K562 (cell line): Measurements from ENCODE around the gene CARMIL1. TPM values are rescaled to one million over a fixed set of nuclear protein-coding genes. Genes with fewer than 3 reads are reported as not detected.
A peak's percentile ranks its signal among the peaks of the same experiment; 100 is the strongest.

Experiments
- ATAC-seq: fragments of 200-7000 bp; cut with Tn5 transposase; 3 replicates; pipeline ENCODE4 v1.9.1; 2020; ENCODE audit warnings: moderate library complexity
- BruUV-seq: library from RNA; stranded (reverse); fragments of 400-500 nt; replicated peaks from 2 replicates; lab custom pipeline; 2021; lab: Mats Ljungman, UMichigan
- CTCF ChIA-PET: fragments of 300-600 bp; formaldehyde crosslinking; extraction: SDS; loops from one replicate; lab custom pipeline; 2021; ENCODE audit warnings: low intra/inter-chr PET ratio; lab: Yijun Ruan, JAX
- POLR2A ChIA-PET: fragments of 300-600, 350-650 bp; sonication (Branson Sonifier 250); formaldehyde crosslinking; extraction: SDS; loops from one replicate; lab custom pipeline; 2021; ENCODE audit warnings: antibody characterized with exemption, inconsistent platforms; lab: Yijun Ruan, JAX
- DNase-seq, 4 experiments: peaks; one replicate each; pipeline versions ENCODE4 v3.0.0 to v3.0.0-alpha.2; 2011 to 2018; ENCODE audit warnings: low spot score in 3 of 4, mixed read lengths in 3 of 4; ENCODE audit errors: extremely low read depth in 1 of 4
- FAIRE-seq: peaks from 2 replicates; lab custom pipeline; 2011; peaks lifted over from hg19 to GRCh38; lab: Jason Lieb, UNC
- H2AFZ ChIP-seq: 2 replicates; pipeline ENCODE4 v1.6.0; 2011; ENCODE audit warnings: low read depth, low read length, control low read depth, inconsistent platforms
- H3K27ac ChIP-seq: fragments of 200-600 bp; 3 replicates; pipeline ENCODE4 v1.8.0; 2011; ENCODE audit warnings: low read depth, mild to moderate bottlenecking, control low read depth, inconsistent platforms, low read length, moderate library complexity, mixed read lengths; ENCODE audit errors: extremely low read depth
- H3K27me3 ChIP-seq, 2 experiments: fragments of 300-600 bp in 1 of 2; 2 replicates in 1 of 2; 3 replicates in 1 of 2; pipeline versions ENCODE4 v1.6.0 to v1.8.0; 2011; ENCODE audit warnings: inconsistent platforms in 2 of 2, low read length in 2 of 2, mild to moderate bottlenecking in 1 of 2, mixed read lengths in 1 of 2, moderate library complexity in 1 of 2; ENCODE audit not compliant: control insufficient read depth in 2 of 2, insufficient read depth in 2 of 2
- H3K36me3 ChIP-seq: fragments of 300-600 bp; 3 replicates; pipeline ENCODE4 v1.8.0; 2011; ENCODE audit warnings: mild to moderate bottlenecking, low read length, inconsistent platforms; ENCODE audit not compliant: control insufficient read depth, insufficient read depth
- H3K4me1 ChIP-seq, 2 experiments: fragments of 200-600 bp in 1 of 2; replicated peaks in 1 of 2; 2 replicates in 1 of 2; 3 replicates in 1 of 2; pipeline versions ENCODE4 v1.5.1 to v1.8.0; 2011; ENCODE audit warnings: inconsistent platforms in 2 of 2, low read length in 2 of 2, mild to moderate bottlenecking in 1 of 2, mixed read lengths in 1 of 2, moderate library complexity in 1 of 2; ENCODE audit not compliant: control insufficient read depth in 2 of 2, insufficient read depth in 2 of 2
- H3K4me2 ChIP-seq: 2 replicates; pipeline ENCODE4 v1.6.1; 2011; ENCODE audit warnings: low read length, control low read depth, inconsistent platforms, mixed read lengths; ENCODE audit not compliant: insufficient read depth
- H3K4me3 ChIP-seq: fragments of 200-600 bp; sonication (generic), shearing (Covaris generic); 2 replicates; pipeline ENCODE4 v1.5.1; 2016; ENCODE audit warnings: control low read depth, inconsistent platforms
- H3K79me2 ChIP-seq: fragments of 200-600 bp; 3 replicates; pipeline ENCODE4 v1.8.0; 2011; ENCODE audit warnings: low read length, inconsistent platforms; ENCODE audit not compliant: control insufficient read depth, insufficient read depth
- H3K9ac ChIP-seq, 2 experiments: 2 replicates each; pipeline versions ENCODE4 v1.6.0 to v1.6.1; 2011; ENCODE audit warnings: low read depth in 2 of 2, low read length in 2 of 2, control low read depth in 1 of 2, inconsistent platforms in 1 of 2, mild to moderate bottlenecking in 1 of 2, mixed read lengths in 1 of 2; ENCODE audit not compliant: insufficient read depth in 1 of 2
- H3K9me1 ChIP-seq: one replicate; pipeline ENCODE4 v1.6.0; 2011; ENCODE audit warnings: inconsistent platforms, mild to moderate bottlenecking, low read length, moderate library complexity; ENCODE audit not compliant: control insufficient read depth, insufficient read depth
- H3K9me3 ChIP-seq: replicated peaks from 2 replicates; pipeline ENCODE4 v1.5.1; 2011; ENCODE audit warnings: low read depth, low read length, inconsistent platforms; ENCODE audit not compliant: control insufficient read depth, insufficient read depth
- H4K20me1 ChIP-seq: replicated peaks from 2 replicates; pipeline ENCODE4 v1.6.1; 2011; ENCODE audit warnings: low read length, inconsistent platforms, mixed read lengths; ENCODE audit not compliant: control insufficient read depth, insufficient read depth
- ARID1B ChIP-seq: fragments of 450-650 bp; IDR thresholded peaks from 2 replicates; pipeline ENCODE4 v1.6.1; 2016; ENCODE audit warnings: antibody characterized with exemption, mild to moderate bottlenecking, inconsistent platforms
- ARNT ChIP-seq, 2 experiments: fragments of 450-650 bp; IDR thresholded peaks; 2 replicates each; pipeline ENCODE4 v1.6.1; 2016; ENCODE audit warnings: mild to moderate bottlenecking in 1 of 2
- C11orf30 ChIP-seq: fragments of 450-650 bp; IDR thresholded peaks from 2 replicates; pipeline ENCODE4 v1.6.1; 2016; ENCODE audit warnings: low read depth, mild to moderate bottlenecking
- CHCHD3 ChIP-seq: fragments of 250-450 bp; sonication (Bioruptor Pico); IDR thresholded peaks from 2 replicates; pipeline ENCODE4 v2.1.2; 2022; ENCODE audit warnings: mild to moderate bottlenecking
- EP300 ChIP-seq: IDR thresholded peaks from 2 replicates; pipeline ENCODE4 v1.6.1; 2012; ENCODE audit warnings: low read length, improper control_type of control experiment
- ESRRA ChIP-seq: fragments of 450-650 bp; IDR thresholded peaks from 2 replicates; pipeline ENCODE4 v1.6.1; 2014; ENCODE audit warnings: low read depth, mild to moderate bottlenecking, moderate library complexity, borderline replicate concordance
- HSF4 ChIP-seq: fragments of 250-450 bp; sonication (Bioruptor Pico); IDR thresholded peaks from 2 replicates; pipeline ENCODE4 v2.1.2; 2022; ENCODE audit warnings: mild to moderate bottlenecking, moderate library complexity, borderline replicate concordance
- ILK ChIP-seq: fragments of 450-650 bp; IDR thresholded peaks from 2 replicates; pipeline ENCODE4 v1.6.1; 2016; ENCODE audit warnings: missing genetic modification characterization, low read depth, mild to moderate bottlenecking, missing compliant biosample characterization, moderate library complexity, borderline replicate concordance
- MAFF ChIP-seq: IDR thresholded peaks from 2 replicates; pipeline ENCODE4 v1.6.1; 2012; ENCODE audit warnings: low read length, improper control_type of control experiment
- MAFK ChIP-seq: IDR thresholded peaks from 2 replicates; pipeline ENCODE4 v1.6.1; 2011; ENCODE audit warnings: low read length, improper control_type of control experiment
- POLR2A ChIP-seq: fragments of 450-650 bp; conservative IDR thresholded peaks from 2 replicates; pipeline ENCODE4 v1.6.1; 2016
- RFX5 ChIP-seq: IDR thresholded peaks from 2 replicates; pipeline ENCODE4 v1.6.1; 2011; ENCODE audit warnings: low read depth, mild to moderate bottlenecking, improper control_type of control experiment, low read length
- SNRNP70 ChIP-seq: fragments of 200-400 bp; formaldehyde crosslinking; optimal IDR thresholded peaks from 2 replicates; pipeline ENCODE3; 2017; ENCODE audit warnings: low read depth, low read length
- SRSF9 ChIP-seq: fragments of 200-400 bp; formaldehyde crosslinking; IDR thresholded peaks from 2 replicates; pipeline ENCODE4 v1.6.1; 2017; ENCODE audit warnings: low read depth, low read length, borderline replicate concordance
- TEAD2 ChIP-seq: fragments of 450-650 bp; IDR thresholded peaks from 2 replicates; pipeline ENCODE4 v1.6.1; 2016; ENCODE audit warnings: missing genetic modification characterization, control low read depth, missing compliant biosample characterization
- TOE1 ChIP-seq, 2 experiments: fragments of 450-650 bp in 1 of 2; sonication (generic) in 1 of 2; formaldehyde crosslinking in 1 of 2; IDR thresholded peaks; 2 replicates each; pipeline versions ENCODE4 v1.7.1 to v1.8.0; 2016 to 2022; ENCODE audit warnings: borderline replicate concordance in 2 of 2, mild to moderate bottlenecking in 2 of 2, antibody characterized with exemption in 1 of 2, inconsistent platforms in 1 of 2, low read depth in 1 of 2, missing genetic modification reagents in 1 of 2, moderate library complexity in 1 of 2
- ZMIZ1 ChIP-seq, 2 experiments: fragments of 150-350 bp in 1 of 2; IDR thresholded peaks; 2 replicates each; pipeline ENCODE4 v1.6.1; 2012 to 2016; ENCODE audit warnings: low read depth in 2 of 2, low read length in 2 of 2, mild to moderate bottlenecking in 1 of 2, moderate library complexity in 1 of 2
- ZNF224 ChIP-seq: sonication (generic); formaldehyde crosslinking; IDR thresholded peaks from 2 replicates; pipeline ENCODE4 v1.8.0; 2022; ENCODE audit warnings: mild to moderate bottlenecking, missing genetic modification reagents
- ZNF347 ChIP-seq: fragments of 450-650 bp; formaldehyde crosslinking; IDR thresholded peaks from 2 replicates; pipeline ENCODE4 v1.4.0; 2020; ENCODE audit warnings: low read depth, mild to moderate bottlenecking, moderate library complexity
- ZZZ3 ChIP-seq: fragments of 450-650 bp; IDR thresholded peaks from 2 replicates; pipeline ENCODE4 v1.6.1; 2016; ENCODE audit warnings: antibody characterized with exemption, mild to moderate bottlenecking, moderate library complexity
- WGBS: fragments of 100-300 bp; shearing (Covaris generic); methylation state at CpG from one replicate; pipeline ENCODE4 v1.1.6; 2016; ENCODE audit warnings: low coverage, mixed read lengths; ENCODE audit not compliant: insufficient coverage; ENCODE audit errors: missing lambda C conversion rate; 5-methylcytosine and 5-hydroxymethylcytosine counted together
- in situ Hi-C: fragments of 300-500 bp; cut with MboI; formaldehyde crosslinking; loops from 4 replicates; pipeline ENCODE4 v1.15.0; 2018; ENCODE audit warnings: inconsistent platforms, mixed read lengths
- intact Hi-C: fragments of 100-400 bp; cut with micrococcal nuclease; formaldehyde crosslinking; loops from 2 replicates; pipeline ENCODE4 v1.14.2; 2022
- polyA plus RNA-seq, 8 experiments: library from polyadenylated mRNA; depleted of rRNA in 4 of 8; stranded (reverse) in 5 of 8; unstranded in 3 of 8; fragments of >200 nt; fragmentation: Nextera tagmentation in 2 of 8; fragmentation: Illumina TruSeq in 1 of 8; extraction: Ambion mirVana in 2 of 8; extraction: Trizol in 1 of 8; gene quantifications; 2 replicates each; pipeline versions ENCODE4 v1.2.1 to v1.2.3, GENCODE V29; 2011 to 2014; ENCODE audit warnings: inconsistent platforms in 1 of 8, missing spikeins in 1 of 8
- total RNA-seq, 7 experiments: library from RNA; depleted of rRNA in 6 of 7; stranded (reverse); fragments of >200 nt in 6 of 7; fragmentation: Illumina TruSeq in 2 of 7; extraction: Trizol in 2 of 7; gene quantifications; 2 replicates each; pipeline versions ENCODE4 v1.2.1 to v1.2.3, GENCODE V29; 2011 to 2021; ENCODE audit warnings: low replicate concordance in 1 of 7
- TF ChIP-seq, protein P1 (sequence below): fragments of 250-450 bp; sonication (Bioruptor Pico); IDR thresholded peaks from 2 replicates; pipeline ENCODE4 v1.8.0; 2021; ENCODE audit warnings: moderate library complexity, mild to moderate bottlenecking, inconsistent platforms

CARMIL1 gene
- total and polyA plus RNA-seq, 9 of the 15 experiments (the other 6 are each of a cell fraction or from before 2014, with no cell fraction given): 0.04 to 0.32 (median 0.10) TPM; not detected in 1

DNA sequence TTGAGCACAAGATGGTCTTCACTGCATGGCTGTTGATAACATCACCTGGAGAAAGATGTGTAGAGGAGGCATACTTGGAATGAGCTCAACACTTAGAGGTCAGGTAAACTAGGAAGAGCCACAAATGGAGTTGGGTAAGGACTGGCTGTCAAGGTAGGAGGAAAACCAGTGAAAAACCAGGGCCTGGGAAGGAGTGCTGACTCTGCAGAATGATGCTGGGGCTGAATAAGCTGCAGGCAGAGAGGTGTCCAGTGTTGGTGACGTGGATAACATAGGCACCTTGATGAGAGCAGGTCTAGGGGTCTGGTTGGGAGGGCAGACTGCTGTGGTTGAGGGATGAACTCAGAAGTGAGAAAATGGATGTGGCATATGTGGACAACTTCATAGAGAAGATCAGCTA, 160.2 kb downstream of the CARMIL1 start:
- intact Hi-C loops: no loop called here
- H3K27me3 ChIP-seq: peaks cover 0 to 7% of the 10 kb centered on the region in 2 experiments; a peak in 2 of 5 replicates
- FAIRE-seq (no peak), ATAC-seq (no peak), DNase-seq (no peak)
- in situ Hi-C loops: no loop called here
- H4K20me1 ChIP-seq: no peaks in the 10 kb centered on the region
- ChIA-PET CTCF (no interaction called here), POLR2A (no interaction called here)
- H3K36me3 ChIP-seq: no peaks in the 10 kb centered on the region
- H3K79me2 ChIP-seq: no peaks in the 10 kb centered on the region
- no peak overlapping the region for H3K27ac ChIP-seq
- no peak overlapping the region for H3K4me3 ChIP-seq
- no peak overlapping the region for H3K9ac ChIP-seq
- no peak overlapping the region for H2AFZ ChIP-seq
- no peak overlapping the region for H3K4me2 ChIP-seq
- WGBS: 0% methylated on average over 1 of the region's 1 CpG
- H3K4me1 ChIP-seq: no peaks in the 10 kb centered on the region
- no peaks in the 10 kb centered on the region for H3K9me3 ChIP-seq
- H3K9me1 ChIP-seq: no peaks in the 10 kb centered on the region
- no TSS peak for BruUV-seq
- no peak for TF ChIP-seq ILK (tag)
- TF ChIP-seq SRSF9: no peak
- TF ChIP-seq MAFF: peak; percentile 77
- TF ChIP-seq, protein P1, sequence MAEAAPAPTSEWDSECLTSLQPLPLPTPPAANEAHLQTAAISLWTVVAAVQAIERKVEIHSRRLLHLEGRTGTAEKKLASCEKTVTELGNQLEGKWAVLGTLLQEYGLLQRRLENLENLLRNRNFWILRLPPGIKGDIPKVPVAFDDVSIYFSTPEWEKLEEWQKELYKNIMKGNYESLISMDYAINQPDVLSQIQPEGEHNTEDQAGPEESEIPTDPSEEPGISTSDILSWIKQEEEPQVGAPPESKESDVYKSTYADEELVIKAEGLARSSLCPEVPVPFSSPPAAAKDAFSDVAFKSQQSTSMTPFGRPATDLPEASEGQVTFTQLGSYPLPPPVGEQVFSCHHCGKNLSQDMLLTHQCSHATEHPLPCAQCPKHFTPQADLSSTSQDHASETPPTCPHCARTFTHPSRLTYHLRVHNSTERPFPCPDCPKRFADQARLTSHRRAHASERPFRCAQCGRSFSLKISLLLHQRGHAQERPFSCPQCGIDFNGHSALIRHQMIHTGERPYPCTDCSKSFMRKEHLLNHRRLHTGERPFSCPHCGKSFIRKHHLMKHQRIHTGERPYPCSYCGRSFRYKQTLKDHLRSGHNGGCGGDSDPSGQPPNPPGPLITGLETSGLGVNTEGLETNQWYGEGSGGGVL: no peak
- no peak for TF ChIP-seq SNRNP70
- TF ChIP-seq ZMIZ1 (IDR thresholded peaks at IDR 0.05; ENCODE audit: low read depth in 2 of 2, low read length in 2 of 2): no peak
- no peak for TF ChIP-seq ZNF347 (CRISPR knock-in tag)
- TF ChIP-seq HSF4 (CRISPR knock-in tag): no peak
- TF ChIP-seq ARNT (IDR thresholded peaks at IDR 0.05): no peak
- no peak for TF ChIP-seq TEAD2 (tag)
- TF ChIP-seq ESRRA: no peak
- TF ChIP-seq EP300: no peak
- TF ChIP-seq ZZZ3: no peak
- TF ChIP-seq POLR2A: no peak
- peak; percentile 82 for TF ChIP-seq C11orf30
- no peak for TF ChIP-seq CHCHD3
- TF ChIP-seq TOE1 (IDR thresholded peaks at IDR 0.05; ENCODE audit: borderline replicate concordance): no peak
- TF ChIP-seq TOE1 (CRISPR knock-in tag; IDR thresholded peaks at IDR 0.05; ENCODE audit: borderline replicate concordance, low read depth): no peak
- peak; percentile 85 for TF ChIP-seq MAFK
- TF ChIP-seq RFX5: no peak
- no peak for TF ChIP-seq ARID1B
- TF ChIP-seq ZNF224 (CRISPR knock-in tag): no peak
